NCI-H345 treated with DMSO at 0.1 percent for 48 hours (cell line): ENCODE data around the gene ZNF217.
"Not testable (repeated sequence)": the region's sequence is repeated elsewhere in the genome, so short reads cannot be mapped to it uniquely, and the experiment has no call there.

ENCODE experiments used
- DNase-seq: peaks from one replicate; lab custom pipeline; 2025; ENCODE audit not compliant: unreplicated experiment; lab: John Stamatoyannopoulos, UW

ZNF217 gene

DNA sequence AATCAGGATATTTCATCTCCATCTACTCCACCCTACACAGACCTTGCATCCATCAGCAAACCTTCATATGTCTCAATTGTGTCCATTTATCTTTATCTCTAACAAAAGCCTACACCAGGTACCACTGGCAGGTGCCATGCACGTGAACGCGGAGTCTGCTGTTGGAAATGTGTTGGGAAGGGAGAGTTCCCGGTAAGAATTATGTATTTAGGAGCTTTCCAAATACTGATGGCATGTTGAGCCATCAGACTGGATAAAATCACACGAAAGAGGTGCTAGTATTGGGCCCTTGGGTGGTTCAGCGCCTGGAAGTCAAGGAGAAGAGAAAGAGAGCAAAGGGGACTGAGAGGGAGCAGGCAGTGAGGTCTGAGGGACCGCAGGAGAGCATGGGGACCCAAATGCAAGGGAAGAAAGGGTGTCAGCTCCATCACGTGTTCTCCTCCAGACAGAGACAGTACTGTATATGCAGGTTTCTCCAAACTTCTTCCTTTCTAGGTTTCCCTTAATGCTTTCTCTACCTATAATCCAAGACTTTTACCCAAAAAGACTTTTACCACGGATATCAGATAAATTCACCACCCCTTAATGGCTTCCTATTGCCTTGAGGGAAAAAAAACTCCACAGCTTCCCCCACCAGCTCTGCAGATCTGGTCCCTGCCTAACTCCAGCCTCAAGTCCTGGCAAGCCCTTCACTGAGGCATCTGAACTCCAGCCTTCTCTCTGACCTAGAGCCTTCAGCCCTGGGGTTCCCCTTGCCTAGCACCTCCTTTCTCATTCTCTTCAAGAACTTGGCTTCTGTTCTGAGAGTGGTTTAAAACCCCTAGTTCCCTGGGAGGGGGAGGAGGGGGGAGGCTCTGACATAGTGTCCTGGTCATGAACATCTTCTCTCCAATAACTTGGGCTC is 4.8 kb upstream of the ZNF217 start:
- DNase-seq = no peak

DNA sequence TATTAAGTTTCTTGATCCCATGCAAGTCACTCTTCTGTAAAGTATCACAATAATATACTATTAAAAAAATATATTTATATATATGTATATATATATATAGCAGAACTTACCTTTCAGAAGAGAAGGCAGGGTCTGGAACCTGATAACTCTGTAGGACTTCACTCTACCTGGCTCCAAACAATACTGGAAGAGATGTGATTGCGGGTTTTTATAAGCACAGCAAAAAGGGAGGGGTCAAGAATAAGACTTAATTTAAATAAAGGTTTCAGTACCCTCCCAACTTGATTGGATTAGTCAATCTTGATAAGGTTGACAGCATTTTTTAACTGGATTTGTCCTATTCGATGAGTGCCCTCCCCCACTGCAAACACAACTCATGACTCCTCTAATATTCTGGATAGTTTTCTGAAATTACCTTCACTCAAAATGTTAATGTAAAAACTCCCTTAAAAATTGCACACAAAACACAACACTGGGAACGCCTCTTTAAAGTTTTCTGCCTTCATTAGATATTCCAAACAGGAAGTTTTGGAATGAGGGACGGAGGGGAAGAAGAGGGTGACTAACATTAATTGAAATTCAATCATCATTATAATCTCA is 4.0 kb upstream of the ZNF217 start:
- DNase-seq = no peak

DNA sequence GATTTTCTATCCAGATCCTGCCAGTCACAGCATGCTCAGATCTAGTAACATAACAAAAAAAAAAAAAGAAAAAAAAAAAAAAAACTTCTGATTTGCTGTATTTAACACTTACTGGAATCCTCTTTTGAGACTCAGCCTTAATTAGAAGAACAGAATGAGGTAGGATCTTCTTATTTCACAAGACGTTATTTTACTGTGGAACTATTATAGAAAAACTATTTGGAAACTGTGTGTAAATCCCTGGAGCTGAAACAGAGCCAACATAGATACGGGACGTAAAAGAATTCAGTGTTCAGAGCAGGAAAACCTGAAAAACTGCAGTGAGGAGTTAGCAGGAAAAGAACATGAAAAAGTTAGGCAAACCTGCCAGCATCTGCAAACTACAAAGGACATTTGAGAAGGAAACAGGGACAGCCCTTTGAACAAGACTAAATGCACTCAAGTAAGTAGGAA is 3.4 kb upstream of the ZNF217 start:
- no peak for DNase-seq

DNA sequence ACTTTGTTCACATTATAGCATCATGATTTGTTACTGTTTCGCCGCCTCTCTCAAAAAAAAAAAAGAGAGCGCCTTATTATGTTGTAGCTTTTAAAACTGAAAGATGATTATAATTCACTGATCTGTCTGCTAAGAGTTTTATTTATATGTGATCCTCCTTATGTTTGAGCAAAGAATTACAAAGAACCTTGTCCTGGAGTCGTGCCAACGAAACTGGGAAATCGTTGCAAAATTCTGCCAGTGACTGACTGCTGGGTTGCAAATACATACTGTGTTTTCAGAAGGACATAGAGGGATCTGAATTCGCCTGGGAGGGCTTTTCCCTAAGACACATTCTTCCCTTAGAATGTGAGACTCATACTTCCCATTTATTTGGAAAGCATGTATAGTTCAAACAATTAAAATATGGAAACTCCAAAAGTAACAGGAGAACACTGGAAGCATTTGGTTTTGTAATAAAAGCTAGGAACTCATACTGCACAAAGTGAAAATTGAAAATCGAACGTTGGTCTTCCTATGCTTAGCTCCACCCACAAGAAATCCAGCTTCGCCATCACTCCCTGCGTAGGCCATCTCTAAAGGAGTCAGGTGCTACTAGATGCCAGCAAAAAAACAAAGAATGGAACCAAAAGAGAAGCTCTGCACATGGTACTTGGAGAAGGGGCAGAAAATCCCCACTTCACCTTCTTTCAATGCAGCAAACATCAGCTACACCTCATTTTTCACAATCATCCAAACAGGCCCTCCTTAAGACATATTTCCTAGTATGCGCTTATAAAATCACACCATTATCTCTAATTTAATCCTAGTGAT is 2.8 kb upstream of the ZNF217 start:
- not testable (repeated sequence) for DNase-seq

DNA sequence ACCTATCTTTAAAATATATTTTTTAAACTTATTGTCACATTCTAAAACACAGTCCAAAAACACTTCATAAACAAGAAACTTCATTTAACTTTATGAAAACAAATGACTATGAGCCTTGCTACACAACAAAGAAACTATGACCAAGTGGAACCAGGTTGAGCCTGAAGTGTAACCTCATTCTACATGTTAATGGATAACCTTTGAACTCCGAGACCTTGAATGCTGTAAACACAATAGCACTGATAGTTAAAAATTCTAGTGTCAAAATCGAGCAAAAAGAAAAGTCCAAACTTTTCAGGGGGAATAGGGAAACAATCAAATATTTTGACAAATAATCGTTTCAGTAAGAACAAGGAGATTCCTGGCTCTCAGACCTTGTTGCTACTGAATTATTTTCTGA is 2.1 kb upstream of the ZNF217 start:
- DNase-seq = not testable (repeated sequence)

DNA sequence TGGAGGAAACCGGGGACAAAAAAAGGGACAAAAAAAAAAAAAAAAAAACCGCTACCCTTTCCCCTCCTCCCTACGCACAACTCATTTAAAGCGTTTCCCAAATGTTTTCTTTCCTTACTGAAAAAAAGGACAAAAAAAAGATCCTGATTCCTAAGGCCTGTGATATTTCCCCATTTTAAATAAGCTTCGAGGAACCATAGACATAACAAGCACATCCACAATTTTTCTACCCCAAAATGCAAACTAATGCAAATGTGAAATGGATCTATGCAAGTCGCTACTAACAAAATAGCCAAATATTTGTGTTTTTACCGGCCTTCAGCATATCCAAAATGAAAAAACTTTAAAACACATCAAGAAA is 1.4 kb upstream of the ZNF217 start:
- DNase-seq = no peak

DNA sequence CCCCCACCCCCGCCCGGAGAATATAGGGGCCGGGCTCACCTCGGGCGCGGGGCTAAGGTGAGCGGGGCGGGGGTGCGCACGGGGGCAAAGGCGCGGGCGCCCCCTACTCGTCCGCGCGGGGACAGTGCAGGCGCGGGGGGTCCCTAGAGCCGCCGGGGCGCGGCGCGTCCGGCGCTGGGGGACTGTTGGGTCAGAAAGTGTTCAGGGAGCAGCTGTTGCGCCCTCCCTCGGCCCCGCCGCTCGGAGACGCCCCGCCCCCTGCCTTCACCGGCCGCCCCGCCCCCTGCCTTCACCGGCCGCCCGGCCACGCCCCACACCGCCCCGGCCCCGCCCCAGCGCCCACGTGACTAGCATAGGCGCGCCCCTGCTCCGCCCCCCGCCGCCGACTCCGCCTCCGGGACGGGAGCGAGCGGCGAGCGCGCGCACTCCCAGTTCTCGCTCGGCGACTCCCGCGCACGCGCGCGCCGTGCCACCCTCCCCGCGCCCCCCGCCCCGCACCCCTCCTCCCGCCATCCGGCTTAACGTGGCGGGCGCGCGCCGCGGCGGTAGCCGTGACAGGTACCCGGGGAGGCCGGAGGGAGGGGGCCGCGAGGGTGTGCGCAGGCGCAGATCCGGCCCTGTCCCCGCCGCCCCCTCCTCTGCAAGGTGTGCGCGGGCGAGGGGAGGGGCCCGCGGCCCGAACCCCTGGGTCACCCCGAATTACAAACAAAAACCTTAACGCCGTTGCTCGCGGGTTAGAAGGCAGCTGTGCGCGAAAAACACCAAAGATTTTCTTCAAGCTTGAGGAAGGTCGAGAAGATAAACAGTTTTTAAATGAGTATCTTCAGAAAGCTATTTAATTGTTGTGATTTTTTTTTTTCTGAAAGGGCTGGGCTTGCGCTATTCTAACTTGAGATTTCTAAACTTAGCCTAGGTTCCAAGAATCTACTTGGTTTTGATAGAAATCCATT is 704 bp upstream of the ZNF217 start:
- peak; percentile 87 for DNase-seq

DNA sequence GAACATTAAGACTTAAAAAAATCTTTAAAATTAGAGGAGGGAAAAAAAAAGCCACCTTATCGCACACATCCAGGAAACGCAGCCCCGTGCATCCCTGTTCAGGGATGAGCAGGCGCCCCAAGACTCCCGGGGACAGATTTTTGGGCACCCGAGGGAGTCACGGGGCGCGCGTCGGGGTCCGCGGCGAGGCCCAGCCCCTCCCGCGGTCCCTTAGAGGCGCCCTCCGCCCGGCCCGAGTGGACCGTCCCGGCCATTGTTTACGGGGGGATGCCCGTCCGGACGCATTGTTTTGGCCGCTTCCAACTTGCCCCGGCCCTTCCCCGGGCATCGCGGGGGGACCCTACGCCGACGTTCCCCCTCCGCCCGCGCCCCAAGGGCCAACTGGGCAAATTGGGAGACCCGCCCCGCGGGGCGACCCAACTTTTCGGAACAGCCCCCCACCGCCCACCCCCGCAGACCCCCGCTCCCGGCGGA is 610 bp downstream of the ZNF217 start:
- DNase-seq = no peak

DNA sequence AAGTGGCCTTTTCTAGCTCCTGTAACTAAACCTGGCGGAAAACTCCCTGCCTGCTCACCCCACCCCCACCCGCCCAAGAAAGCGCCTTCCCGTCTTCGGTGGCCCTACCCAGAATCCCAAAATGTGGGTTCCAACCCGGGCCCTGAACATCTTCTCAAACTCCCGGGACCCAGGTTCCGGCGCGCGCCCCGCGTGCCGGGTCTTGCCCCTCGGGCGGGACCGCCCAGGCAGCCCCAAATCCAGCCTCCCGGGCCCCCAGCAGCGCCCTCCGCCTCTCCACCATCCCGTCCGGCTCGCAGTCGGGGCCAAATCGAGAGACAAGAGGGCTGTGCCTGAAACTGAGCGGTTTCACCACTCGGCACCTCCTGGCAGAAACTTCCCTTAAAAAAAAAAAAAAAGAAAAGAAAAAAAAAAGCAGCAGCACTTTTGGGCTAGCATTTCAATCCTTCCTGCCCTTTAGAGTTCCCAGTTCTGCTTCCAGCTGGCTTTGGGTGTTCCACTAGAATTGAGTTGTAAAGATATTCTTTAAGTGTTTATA is 1.1 kb downstream of the ZNF217 start:
- not testable (repeated sequence) for DNase-seq

DNA sequence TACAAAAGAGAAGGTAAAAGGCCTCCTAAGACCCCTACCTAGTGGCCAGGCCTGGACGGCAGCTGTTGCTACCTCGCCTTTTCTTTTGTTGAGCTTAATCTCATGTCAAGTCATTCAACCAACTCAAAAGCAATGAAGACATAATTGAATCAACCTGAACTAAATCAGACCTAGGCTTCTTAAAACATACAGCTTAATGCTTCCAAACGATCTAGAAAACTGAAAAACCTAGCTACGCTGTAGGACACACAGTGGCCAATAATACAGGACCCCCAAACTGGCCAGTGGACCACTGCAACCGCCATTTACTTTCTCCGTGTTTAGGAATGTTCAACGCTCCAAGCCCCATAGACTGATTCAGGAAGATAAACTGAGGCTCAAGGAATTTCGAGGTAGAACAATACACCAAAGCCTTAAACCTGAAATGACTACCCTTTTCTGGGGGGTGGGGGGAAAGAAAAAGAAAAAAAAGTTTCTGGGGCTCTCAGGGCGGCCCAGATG is 1.6 kb downstream of the ZNF217 start:
- not testable (repeated sequence) for DNase-seq

DNA sequence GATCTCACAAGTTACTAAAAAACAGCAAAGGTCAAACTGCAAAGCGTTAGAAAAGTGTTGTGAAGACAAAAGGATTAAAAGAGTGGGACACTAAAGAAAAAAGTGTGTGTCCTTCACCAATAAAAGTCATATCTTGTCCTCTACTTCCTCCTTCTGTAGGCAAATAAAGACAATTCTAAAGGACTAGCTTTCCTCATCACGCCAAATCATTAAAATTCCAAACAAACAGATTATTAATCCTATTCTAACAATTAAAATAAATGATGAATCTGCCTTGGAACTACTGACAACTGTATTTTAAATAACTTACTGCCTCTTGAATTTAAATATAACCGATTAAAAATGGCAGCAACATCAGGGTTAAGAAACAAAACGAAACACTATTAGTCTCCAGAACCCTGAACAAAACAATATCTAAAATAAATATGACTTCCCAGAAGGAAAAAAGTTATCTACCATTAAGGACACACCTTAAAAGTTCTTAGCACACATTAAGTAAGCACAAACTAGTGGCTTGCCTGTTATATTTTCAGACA is 2.4 kb downstream of the ZNF217 start:
- not testable (repeated sequence) for DNase-seq

DNA sequence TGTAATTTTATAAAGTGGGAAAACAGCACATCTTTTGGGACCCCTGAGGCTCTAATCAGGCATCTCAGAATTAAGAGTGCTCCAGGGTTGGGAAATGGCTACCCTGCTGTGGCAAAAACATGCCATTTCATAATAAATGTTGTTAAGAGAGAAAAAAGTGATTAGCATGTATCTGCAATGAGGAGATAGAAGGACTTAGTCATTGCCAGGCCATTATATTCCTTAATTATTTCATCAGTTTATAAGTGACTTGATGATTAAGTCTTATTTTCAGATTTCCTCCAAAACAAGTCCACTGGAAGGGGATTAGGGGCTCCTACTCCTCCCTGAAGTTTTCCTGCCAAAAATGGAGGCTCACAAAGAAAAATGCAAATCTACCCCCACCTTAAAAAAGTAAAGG is 3.0 kb downstream of the ZNF217 start:
- not testable (repeated sequence) for DNase-seq

DNA sequence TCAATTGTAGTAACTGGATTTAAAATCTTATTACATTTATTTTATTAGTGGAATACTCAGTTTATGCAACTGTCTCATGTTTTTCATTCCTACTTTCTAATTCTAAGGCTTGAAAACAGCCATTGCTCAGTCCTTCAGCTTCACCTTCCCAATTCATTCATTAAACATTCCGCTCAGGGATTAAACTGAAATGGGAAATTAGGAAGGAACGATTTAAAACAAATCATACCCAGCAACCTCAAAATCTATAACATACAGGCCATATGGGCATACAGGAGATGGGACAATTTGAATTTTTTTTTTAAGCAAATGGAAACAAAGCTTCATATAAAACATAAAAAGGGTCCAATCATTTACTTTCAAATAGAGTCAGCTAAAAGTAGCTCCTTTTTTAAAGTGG is 3.5 kb downstream of the ZNF217 start:
- not testable (repeated sequence) for DNase-seq

DNA sequence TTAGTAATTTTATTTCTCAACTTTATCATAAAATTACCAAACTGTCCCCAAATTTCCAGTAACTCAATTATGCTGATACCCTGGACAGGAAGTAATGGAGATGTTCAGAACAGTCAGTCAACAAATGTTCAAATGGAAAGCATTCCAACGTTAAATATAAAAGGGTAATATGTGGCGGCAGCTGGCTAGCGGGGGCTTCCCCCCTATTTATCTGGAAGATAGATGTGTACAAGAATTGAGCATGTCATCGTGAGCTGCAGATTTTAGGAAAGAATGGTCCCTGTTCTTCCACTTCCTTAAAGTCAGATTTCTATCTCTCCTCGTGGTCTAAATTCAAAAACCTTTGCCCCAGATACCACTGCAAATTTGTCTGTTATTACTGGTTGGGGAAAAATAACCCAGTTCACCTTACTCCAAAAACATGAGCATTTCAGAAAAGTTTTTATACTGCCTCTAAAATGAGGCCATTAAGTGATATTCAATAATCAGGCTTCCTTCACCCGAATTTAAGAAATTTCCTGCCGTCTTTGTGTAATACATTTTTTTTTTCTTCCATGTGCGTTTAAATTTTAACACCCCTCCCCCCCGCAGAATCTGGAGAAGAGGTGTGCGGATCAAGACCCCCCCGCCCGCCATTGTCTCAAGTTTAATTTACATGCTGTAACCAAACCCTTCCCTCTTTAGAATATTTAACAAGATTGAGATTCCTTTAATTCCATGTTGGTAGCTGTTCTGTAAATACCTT is 4.1 kb downstream of the ZNF217 start:
- DNase-seq = not testable (repeated sequence)

DNA sequence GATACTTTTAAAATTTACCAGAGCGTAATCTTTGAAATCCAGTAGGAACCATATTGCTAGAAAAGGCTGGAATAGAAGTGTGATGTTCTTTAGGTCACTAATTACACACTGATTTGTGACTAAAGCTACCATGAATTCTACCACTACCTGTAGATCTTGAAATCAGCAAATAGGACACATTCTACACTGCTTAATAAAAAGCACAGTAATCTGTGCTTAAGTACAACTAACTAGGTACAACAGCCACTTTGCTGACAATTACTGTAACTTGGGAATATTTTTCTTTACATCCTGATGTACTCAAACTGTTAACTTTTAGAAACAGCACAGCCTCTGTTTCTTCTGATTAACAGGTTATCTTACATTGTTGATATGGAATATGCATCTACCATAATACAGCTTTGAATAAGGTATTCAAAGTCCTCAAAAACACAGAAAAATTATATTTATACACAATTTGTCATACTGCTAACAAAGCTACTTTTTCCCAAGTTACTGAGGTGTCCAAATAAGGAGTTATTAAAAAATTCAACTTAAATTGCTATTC is 6.4 kb downstream of the ZNF217 start:
- not testable (repeated sequence) for DNase-seq

DNA sequence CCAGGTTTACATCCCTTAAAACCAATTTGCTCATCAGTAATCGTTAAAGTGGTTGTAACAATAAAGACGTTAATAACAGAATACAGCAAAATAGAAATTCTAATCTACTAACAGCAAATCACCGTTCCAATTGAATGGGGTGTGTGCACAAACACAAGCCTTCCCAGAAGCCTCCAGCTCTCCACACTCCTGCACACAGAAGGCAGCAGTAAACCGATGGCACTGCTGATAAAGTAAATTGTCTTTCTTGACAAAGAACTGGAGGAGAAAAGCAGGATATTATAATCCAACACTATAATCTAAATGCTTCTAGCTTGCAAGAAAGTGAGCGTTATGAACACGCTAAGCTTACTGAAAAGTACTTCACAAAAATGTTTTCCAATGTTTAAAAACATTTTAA is 7.0 kb downstream of the ZNF217 start:
- DNase-seq = no peak

DNA sequence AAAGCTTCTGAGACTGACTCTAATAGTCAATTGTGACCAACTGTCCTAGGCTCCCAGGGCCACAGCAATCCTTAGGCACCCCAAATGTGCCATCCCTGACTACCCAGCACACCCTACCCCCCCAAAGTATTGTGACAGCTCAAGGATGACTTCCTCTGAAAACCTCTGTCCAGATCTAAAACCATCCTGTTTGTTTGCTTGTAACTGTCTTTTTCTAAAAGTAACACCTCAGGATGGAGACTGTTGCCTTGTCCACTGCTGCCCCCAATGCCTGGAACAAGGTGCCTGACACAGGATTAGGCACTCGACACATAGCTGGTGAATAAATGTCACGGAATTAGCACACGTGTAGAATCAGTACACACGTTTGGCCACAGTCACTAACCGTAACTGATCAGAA is 7.7 kb downstream of the ZNF217 start:
- not testable (repeated sequence) for DNase-seq

DNA sequence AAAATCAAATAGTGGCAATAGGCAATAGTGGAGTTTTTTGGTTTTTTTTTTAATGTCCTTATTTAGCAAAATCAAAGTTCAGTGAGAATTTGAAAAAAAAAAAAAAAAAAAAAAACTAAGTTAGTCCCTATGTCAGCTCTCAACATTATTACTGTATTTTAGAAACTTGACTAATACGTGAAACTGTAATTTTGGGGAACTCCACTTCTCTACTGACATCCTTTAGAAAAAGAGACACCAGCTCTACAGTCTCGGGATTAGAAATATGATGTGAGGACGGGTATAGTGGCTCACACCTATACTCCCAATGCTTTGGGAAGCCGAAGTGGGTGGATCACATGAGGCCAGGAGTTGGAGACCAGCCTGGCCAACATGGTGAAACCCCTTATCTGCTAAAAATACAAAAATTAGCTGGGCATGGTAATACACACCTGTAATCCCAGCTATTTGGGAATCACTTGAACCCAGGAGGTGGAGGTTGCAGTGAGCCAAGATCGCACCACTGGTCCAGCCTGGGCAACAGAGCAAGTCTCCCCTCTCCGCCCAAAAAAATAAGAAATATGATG is 8.6 kb downstream of the ZNF217 start:
- not testable (repeated sequence) for DNase-seq
